Adrenal gland (tissue), 12 donors: ENCODE data around the gene SELENOO. TPM values are rescaled to one million over a fixed set of nuclear protein-coding genes. Genes with fewer than 3 reads are reported as not detected.

ENCODE experiments used
- DNase-seq, 7 donors: peaks; one replicate each; pipeline ENCODE4 v3.0.0-alpha.2; 2019 to 2020
- H3K27ac ChIP-seq, 5 donors: fragments of 200-600 bp; sonication (generic) in 4 of 5; 1 replicate in 3 of 5; 2 replicates in 2 of 5; pipeline versions ENCODE4 v1.5.1 to v1.8.0; 2016 to 2020; ENCODE audit warnings: mild to moderate bottlenecking in 1 of 5
- H3K27me3 ChIP-seq: fragments of 200-600 bp; 2 replicates; pipeline ENCODE4 v1.8.0; 2021
- H3K36me3 ChIP-seq, 2 donors: fragments of 200-600 bp; replicated peaks in 1 of 2; 1 replicate in 1 of 2; 2 replicates in 1 of 2; pipeline versions ENCODE4 v1.5.1 to v1.8.0; 2018 to 2022
- H3K4me1 ChIP-seq, 2 donors: fragments of 200-600 bp; replicated peaks in 1 of 2; 1 replicate in 1 of 2; 2 replicates in 1 of 2; pipeline versions ENCODE4 v1.5.1 to v1.8.0; 2018 to 2021
- H3K4me3 ChIP-seq, 4 donors: fragments of 200-600 bp; sonication (generic) in 3 of 4; one replicate each; pipeline ENCODE4 v1.5.1; 2016 to 2018
- H3K9me3 ChIP-seq, 3 donors: fragments of 200-600 bp; sonication (generic) in 1 of 3; replicated peaks in 1 of 3; 1 replicate in 2 of 3; 2 replicates in 1 of 3; pipeline versions ENCODE4 v1.5.1 to v1.8.0; 2016 to 2021
- POLR2A ChIP-seq, 2 donors: fragments of 450-650 bp; IDR thresholded peaks; one replicate each; pipeline ENCODE4 v1.6.1; 2017; ENCODE audit warnings: antibody characterized with exemption in 2 of 2, mild to moderate bottlenecking in 2 of 2, moderate library complexity in 1 of 2
- WGBS, 4 donors: extraction: QIAGEN DNeasy Blood & Tissue Kit in 2 of 4; methylation state at CpG; one replicate each; pipeline versions ENCODE4 v1.1.5 to v1.1.7; 2013 to 2017; 5-methylcytosine and 5-hydroxymethylcytosine counted together
- intact Hi-C, 2 donors: fragments of 100-400 bp; cut with DNase I; formaldehyde crosslinking; loops; one replicate each; pipeline versions ENCODE4 v1.14.1 to v1.15.0; 2022 to 2023
- polyA plus RNA-seq, 3 donors: library from polyadenylated mRNA; stranded (reverse); fragments of 200-250 nt in 2 of 3; fragments of 350-450 nt in 1 of 3; fragmentation: Illumina TruSeq in 1 of 3; extraction: RNeasy Lipid Tissue Mini Kit (QIAGEN cat#74804) in 1 of 3; gene quantifications; one replicate each; pipeline ENCODE4 v1.2.3, GENCODE V29; 2013 to 2014
- total RNA-seq, 9 donors: library from RNA; depleted of rRNA in 4 of 9; stranded (reverse); fragments of >200 nt in 4 of 9; fragments of 120-200 nt in 1 of 9; fragmentation: NEBNext Ultra II Directional in 1 of 9; extraction: Animal tissue kit (Norgen Biotek cat#: 25700) in 1 of 9; gene quantifications; one replicate each; pipeline versions ENCODE4 v1.1.0 to v1.2.4, GENCODE V29; 2013 to 2023
- TF ChIP-seq, protein P1 (sequence below), 6 experiments: fragments of 450-650 bp in 4 of 6; fragments of 200-600 bp in 2 of 6; sonication (generic) in 1 of 6; IDR thresholded peaks; 1 replicate in 5 of 6; 2 replicates in 1 of 6; pipeline versions ENCODE4 v1.5.1 to v1.8.0; 2016 to 2021; ENCODE audit warnings: antibody characterized with exemption in 6 of 6, mild to moderate bottlenecking in 2 of 6, moderate library complexity in 1 of 6
- donor health status: healthy with polysubstance abuse.
- donor health status: Bipolar disorder and iron deficiency.
- donor health status: DM: yes; HTN: yes; CAD: no.
- donor health status: DM: no; HTN: no; CAD: no.
- donor health status: DM: no; HTN: no; CAD: no.
- donor health status: DM: yes; HTN: yes; CAD: no.

SELENOO gene
- total and polyA plus RNA-seq, 12 donors: 1.9 to 89.0 (median 35.8) TPM

DNA sequence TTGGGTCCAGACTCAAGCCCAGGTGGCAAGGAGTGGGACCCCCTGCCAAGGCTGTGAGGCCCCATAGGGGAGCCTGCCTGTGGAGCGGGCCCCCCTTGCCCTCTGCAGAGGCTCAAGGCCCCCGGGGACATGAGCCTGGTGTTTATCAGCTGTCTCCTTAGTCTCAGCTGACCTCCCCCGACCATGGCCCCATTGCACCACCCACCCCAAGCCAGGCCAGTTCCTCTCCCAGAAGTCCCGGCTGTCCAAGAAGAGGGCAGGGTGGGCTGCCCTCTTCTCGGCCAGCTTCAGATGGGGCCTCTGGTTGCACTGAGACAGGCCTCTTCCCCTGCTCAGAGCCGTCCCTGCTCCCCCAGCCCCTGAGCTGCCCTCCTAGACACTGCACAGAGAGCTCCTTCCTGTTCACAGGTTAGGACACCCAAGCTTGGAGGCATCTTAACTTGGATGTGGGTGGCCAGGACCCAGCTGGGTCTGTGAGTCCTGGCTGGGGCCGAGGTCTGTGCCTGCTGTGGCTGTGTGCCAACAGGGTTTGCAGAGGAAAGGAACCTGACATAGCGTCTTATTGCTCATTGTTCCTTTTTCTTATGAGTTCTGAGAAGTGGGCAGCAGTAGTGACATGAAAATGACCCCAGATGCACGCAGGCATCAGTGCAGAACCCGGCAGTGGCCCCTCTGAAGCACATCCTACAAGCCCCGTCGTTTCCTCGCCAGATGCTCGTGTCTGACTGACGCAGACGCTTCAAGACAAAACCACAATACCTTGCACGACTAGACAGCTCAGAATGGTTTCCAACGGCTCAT, 9.7 kb upstream of the SELENOO start:
- Histone ChIP-seq H3K27ac (peak overlapping the region; percentile 16 to 91 (median 72)), H3K4me1 (peaks cover 24 to 46% of the 10 kb centered on the region in 2 donors), H3K9me3 (no peaks in the 10 kb centered on the region), H3K36me3 (peaks cover 0 to 15% of the 10 kb centered on the region in 2 donors), H3K27me3 (no peaks in the 10 kb centered on the region), H3K4me3 (peak overlapping the region in 1 of 4 donors; percentile 53)
- intact Hi-C loops: no loop called here
- 53 to 69% (median 58%) methylated on average over 12 to 18 of the region's 18 CpGs for WGBS, 4 donors
- DNase-seq: peak in 5 of 7 donors; percentile 32 to 77 (median 62)
- TF ChIP-seq POLR2A (IDR thresholded peaks at IDR 0.05): no peak
- TF ChIP-seq, protein P1, sequence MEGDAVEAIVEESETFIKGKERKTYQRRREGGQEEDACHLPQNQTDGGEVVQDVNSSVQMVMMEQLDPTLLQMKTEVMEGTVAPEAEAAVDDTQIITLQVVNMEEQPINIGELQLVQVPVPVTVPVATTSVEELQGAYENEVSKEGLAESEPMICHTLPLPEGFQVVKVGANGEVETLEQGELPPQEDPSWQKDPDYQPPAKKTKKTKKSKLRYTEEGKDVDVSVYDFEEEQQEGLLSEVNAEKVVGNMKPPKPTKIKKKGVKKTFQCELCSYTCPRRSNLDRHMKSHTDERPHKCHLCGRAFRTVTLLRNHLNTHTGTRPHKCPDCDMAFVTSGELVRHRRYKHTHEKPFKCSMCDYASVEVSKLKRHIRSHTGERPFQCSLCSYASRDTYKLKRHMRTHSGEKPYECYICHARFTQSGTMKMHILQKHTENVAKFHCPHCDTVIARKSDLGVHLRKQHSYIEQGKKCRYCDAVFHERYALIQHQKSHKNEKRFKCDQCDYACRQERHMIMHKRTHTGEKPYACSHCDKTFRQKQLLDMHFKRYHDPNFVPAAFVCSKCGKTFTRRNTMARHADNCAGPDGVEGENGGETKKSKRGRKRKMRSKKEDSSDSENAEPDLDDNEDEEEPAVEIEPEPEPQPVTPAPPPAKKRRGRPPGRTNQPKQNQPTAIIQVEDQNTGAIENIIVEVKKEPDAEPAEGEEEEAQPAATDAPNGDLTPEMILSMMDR (IDR thresholded peaks at IDR 0.05): no peak

DNA sequence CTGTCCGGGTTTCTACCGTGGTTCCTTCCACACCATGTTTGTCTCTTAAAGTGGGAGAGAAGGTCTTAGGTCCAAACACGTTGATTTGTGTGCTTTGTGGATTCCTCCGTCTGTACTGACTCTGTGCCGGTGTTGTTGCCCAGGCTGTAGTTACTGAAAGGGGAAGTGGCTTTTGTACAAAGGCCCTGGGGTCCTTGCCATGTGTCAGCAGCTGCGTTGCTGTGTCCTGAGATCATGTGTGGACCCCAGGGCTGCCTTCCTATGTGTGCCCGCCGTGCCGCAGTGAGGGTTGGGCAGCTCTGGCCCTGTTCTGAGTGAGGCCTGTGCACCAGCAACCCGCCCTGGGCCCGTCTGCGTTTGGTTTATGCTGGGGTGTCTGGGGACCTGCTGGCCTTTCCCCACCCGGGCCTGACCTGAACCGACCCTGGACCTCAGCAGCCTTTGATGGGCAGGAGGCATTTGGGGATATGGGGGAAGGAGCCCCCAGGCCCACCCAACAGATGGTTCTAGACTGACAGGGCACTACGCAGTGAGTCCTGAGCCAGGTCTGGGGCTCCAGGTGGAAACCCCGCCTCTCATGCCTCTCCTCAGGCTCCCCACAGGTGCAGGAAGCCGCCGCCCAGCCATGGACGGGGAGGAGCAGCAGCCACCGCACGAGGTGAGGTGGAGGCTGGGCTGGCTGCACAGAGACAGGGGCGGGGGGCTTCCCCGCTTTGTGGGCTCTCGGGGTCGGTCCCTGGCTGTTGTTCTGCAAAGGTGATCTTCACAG, 8.2 kb upstream of the SELENOO start:
- Histone ChIP-seq H3K4me3 (no peak overlapping the region), H3K27ac (peak overlapping the region in 2 of 5 donors; percentile 81 to 91), H3K27me3 (no peaks in the 10 kb centered on the region), H3K36me3 (peaks cover 0 to 15% of the 10 kb centered on the region in 2 donors), H3K4me1 (peaks cover 24 to 36% of the 10 kb centered on the region in 2 donors), H3K9me3 (no peaks in the 10 kb centered on the region)
- 79 to 87% (median 83%) methylated on average over 3 to 25 of the region's 25 CpGs for WGBS, 4 donors
- TF ChIP-seq, protein P1 (IDR thresholded peaks at IDR 0.05): no peak
- no peak for TF ChIP-seq POLR2A (IDR thresholded peaks at IDR 0.05)
- DNase-seq: no peak
- intact Hi-C loops: no loop called here

DNA sequence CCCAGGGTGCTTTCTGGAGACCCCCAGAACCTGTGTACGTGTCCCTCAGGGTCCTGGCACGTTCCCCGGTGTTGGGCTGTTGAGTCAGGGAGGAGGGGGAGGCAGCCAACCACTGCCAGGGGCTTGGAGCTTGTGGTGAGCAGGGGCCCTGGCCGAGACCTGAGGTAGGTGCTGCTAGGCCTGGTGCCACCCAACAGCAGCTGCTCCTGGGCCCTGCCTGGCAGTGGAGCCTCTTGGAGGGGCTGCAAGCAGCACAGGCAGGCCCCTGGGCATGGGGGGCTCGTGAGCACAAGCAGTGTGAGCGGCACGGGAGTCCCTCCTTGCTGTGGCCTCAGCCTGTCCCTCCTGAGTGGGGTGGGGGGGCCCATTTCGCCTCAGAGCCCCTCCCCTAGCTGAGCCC, 7.2 kb upstream of the SELENOO start:
- no peak overlapping the region for H3K4me3 ChIP-seq
- no peak for TF ChIP-seq POLR2A (IDR thresholded peaks at IDR 0.05)
- TF ChIP-seq, protein P1 (IDR thresholded peaks at IDR 0.05): no peak
- DNase-seq: no peak
- intact Hi-C loops: no loop called here
- H3K9me3 ChIP-seq: no peaks in the 10 kb centered on the region
- no peak overlapping the region for H3K27ac ChIP-seq
- peaks cover 0 to 15% of the 10 kb centered on the region in 2 donors for H3K36me3 ChIP-seq
- peaks cover 24 to 33% of the 10 kb centered on the region in 2 donors for H3K4me1 ChIP-seq
- no peaks in the 10 kb centered on the region for H3K27me3 ChIP-seq
- WGBS, 4 donors: 87 to 97% (median 93%) methylated on average over 4 to 8 of the region's 8 CpGs
